Left lung (tissue), 10 donors: ENCODE data around the gene MST1R. TPM values are rescaled to one million over a fixed set of nuclear protein-coding genes. Genes with fewer than 3 reads are reported as not detected.

Source experiments
- ATAC-seq: fragments of 200-7000 bp; cut with Tn5 transposase; one replicate; pipeline ENCODE4 v1.9.1; 2020; ENCODE audit warnings: moderate library complexity
- DNase-seq, 4 donors: peaks; one replicate each; pipeline ENCODE4 v3.0.0-alpha.2; 2013 to 2020
- H3K27ac ChIP-seq, 2 donors: fragments of 200-600 bp; sonication (generic) in 1 of 2; one replicate each; pipeline versions ENCODE4 v1.5.0 to v1.8.0; 2020 to 2021
- H3K27me3 ChIP-seq, 2 donors: fragments of 200-600 bp; sonication (generic) in 1 of 2; one replicate each; pipeline versions ENCODE4 v1.5.0 to v1.8.0; 2020 to 2021
- H3K36me3 ChIP-seq, 2 donors: fragments of 200-600 bp; sonication (generic) in 1 of 2; one replicate each; pipeline versions ENCODE4 v1.5.0 to v1.8.0; 2020 to 2021
- H3K4me1 ChIP-seq, 2 donors: fragments of 200-600 bp; one replicate each; pipeline ENCODE4 v1.8.0; 2021
- H3K4me3 ChIP-seq, 2 donors: fragments of 200-600 bp; sonication (generic) in 1 of 2; one replicate each; pipeline versions ENCODE4 v1.5.0 to v1.8.0; 2020 to 2021; ENCODE audit warnings: mild to moderate bottlenecking in 1 of 2
- H3K9me3 ChIP-seq, 2 donors: fragments of 200-600 bp; sonication (generic) in 1 of 2; one replicate each; pipeline versions ENCODE4 v1.5.0 to v1.8.0; 2020 to 2021
- intact Hi-C, 2 donors: fragments of 100-400 bp; cut with DNase I; formaldehyde crosslinking; loops; one replicate each; pipeline versions ENCODE4 v1.11.2 to v1.14.2; 2022
- polyA plus RNA-seq, 6 donors: library from polyadenylated mRNA; unstranded; fragments of 120-200 nt; gene quantifications; one replicate each; pipeline ENCODE4 v1.2.1, GENCODE V29; 2013; ENCODE audit not compliant: insufficient read length in 6 of 6
- total RNA-seq, 2 donors: library from RNA; stranded (reverse); fragmentation: NEBNext Ultra II Directional; extraction: Animal tissue kit (Norgen Biotek cat#: 25700); gene quantifications; one replicate each; pipeline ENCODE4 v1.2.1, GENCODE V29; 2021
- TF ChIP-seq, protein P1 (sequence below), 2 donors: fragments of 200-600 bp; sonication (generic) in 1 of 2; IDR thresholded peaks; one replicate each; pipeline versions ENCODE4 v1.5.0 to v1.8.0; 2021; ENCODE audit warnings: antibody characterized with exemption in 2 of 2
- donor health status: DM: no; HTN: yes; CAD: no.
- donor health status: DM: no; HTN: no; CAD: no.

The MST1R gene
- total and polyA plus RNA-seq, 8 donors, result 6.0 to 54.7 (median 9.1) TPM

DNA sequence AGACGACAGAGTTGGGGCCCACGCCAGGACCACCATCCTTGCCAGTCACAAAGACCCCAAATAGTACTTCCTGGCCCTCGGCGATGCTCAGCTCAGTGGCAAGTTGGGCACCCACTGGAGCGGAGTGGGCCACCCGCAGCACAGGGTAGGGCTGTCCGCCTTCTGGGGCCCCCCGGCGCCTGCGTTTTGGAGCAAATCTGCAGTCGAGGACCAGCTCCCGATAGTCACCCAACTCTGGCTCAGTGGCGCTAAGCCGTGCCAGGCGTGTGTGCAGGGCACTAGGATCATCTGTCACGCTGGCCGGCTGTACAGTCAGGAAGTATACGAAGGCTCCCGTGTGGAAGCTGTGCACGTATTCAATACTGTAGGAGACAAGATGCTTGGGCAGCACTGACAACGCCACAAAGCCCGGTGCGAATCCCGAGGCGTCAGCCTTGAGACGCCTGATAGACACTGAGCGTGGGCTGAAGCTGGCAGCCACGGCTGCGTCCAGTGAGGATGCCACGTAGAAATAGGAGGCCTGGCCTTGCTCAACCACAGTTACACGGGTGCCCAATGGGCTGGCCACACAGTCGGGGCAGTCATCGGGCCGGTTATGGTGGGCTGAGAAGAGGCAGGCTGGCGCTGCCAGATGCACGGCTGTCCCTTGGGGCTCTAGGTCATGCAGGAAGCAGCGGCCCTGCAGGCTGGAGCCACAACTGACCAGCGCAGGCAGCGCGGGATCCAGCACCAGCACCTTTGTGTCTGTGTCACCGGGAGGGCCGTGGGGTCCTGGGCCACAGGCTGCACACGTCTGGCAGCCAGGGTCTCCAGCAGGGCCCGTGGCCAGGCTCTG lies 945 bp downstream of the MST1R start:
- ATAC-seq (no peak), DNase-seq (no peak)
- peaks cover 30 to 44% of the 10 kb centered on the region in 2 donors for H3K4me1 ChIP-seq
- H3K27me3 ChIP-seq, result no peaks in the 10 kb centered on the region
- no peaks in the 10 kb centered on the region for H3K9me3 ChIP-seq
- TF ChIP-seq, protein P1, sequence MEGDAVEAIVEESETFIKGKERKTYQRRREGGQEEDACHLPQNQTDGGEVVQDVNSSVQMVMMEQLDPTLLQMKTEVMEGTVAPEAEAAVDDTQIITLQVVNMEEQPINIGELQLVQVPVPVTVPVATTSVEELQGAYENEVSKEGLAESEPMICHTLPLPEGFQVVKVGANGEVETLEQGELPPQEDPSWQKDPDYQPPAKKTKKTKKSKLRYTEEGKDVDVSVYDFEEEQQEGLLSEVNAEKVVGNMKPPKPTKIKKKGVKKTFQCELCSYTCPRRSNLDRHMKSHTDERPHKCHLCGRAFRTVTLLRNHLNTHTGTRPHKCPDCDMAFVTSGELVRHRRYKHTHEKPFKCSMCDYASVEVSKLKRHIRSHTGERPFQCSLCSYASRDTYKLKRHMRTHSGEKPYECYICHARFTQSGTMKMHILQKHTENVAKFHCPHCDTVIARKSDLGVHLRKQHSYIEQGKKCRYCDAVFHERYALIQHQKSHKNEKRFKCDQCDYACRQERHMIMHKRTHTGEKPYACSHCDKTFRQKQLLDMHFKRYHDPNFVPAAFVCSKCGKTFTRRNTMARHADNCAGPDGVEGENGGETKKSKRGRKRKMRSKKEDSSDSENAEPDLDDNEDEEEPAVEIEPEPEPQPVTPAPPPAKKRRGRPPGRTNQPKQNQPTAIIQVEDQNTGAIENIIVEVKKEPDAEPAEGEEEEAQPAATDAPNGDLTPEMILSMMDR (IDR thresholded peaks at IDR 0.05), result no peak
- H3K27ac ChIP-seq, result peak overlapping the region; percentile 61 to 67
- intact Hi-C loops, result no loop called here
- H3K4me3 ChIP-seq, result peak overlapping the region; percentile 41 to 47
- peaks cover 0 to 4% of the 10 kb centered on the region in 2 donors for H3K36me3 ChIP-seq

GRCh38 chr3:49901366-49902339 lies 2.0 kb downstream of the MST1R start:
- ATAC-seq (no peak), DNase-seq (peak in 1 of 4 donors; percentile 50)
- intact Hi-C loops, result no loop called here
- H3K27ac ChIP-seq, result peak overlapping the region; percentile 73 to 77
- no peaks in the 10 kb centered on the region for H3K27me3 ChIP-seq
- H3K9me3 ChIP-seq, result no peaks in the 10 kb centered on the region
- peaks cover 0 to 13% of the 10 kb centered on the region in 2 donors for H3K36me3 ChIP-seq
- TF ChIP-seq, protein P1 (IDR thresholded peaks at IDR 0.05), result no peak
- peak overlapping the region in 1 of 2 donors; percentile 47 for H3K4me3 ChIP-seq
- peaks cover 26 to 42% of the 10 kb centered on the region in 2 donors for H3K4me1 ChIP-seq

- Histone ChIP-seq H3K27me3 (no peaks in the 10 kb centered on the region), H3K9me3 (no peaks in the 10 kb centered on the region), H3K4me1 (peaks cover 18 to 32% of the 10 kb centered on the region in 2 donors), H3K4me3 (peak overlapping the region in 1 of 2 donors; percentile 47), H3K27ac (peak overlapping the region; percentile 73 to 77), H3K36me3 (peaks cover 0 to 22% of the 10 kb centered on the region in 2 donors)
- ATAC-seq (peak; percentile 78), DNase-seq (peak in 2 of 4 donors; percentile 82 to 87)
- TF ChIP-seq, protein P1 (IDR thresholded peaks at IDR 0.05), result no peak
- intact Hi-C loops, result no loop called here
Observed at GRCh38 chr3:49900491-49901153, 3.1 kb downstream of the MST1R start.

DNA sequence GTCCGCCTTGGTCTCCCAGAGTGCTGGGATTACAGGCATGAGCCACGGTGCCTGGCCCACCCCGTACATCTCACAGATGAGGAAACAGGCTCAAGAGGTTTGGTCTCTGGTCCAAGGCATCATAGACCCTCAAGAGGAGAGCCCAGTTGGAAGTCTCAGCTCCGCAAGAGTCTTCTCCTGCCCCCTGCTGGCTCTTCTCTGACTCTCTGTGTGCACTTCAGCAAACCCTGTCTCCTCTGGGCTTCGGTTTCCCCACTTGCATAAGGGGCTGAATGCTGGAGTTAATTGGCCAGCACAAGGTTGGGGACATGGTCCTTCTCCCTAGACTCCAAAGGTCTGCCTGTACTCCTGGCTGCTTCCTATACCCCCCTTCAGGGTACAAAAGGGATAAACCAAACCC lies 3.9 kb downstream of the MST1R start:
- no peaks in the 10 kb centered on the region for H3K27me3 ChIP-seq
- peak in 1 of 4 donors; percentile 25 for DNase-seq
- no peak for ATAC-seq

More for the DNA sequence above, 3.9 kb downstream of the MST1R start:
- H3K4me3 ChIP-seq, result peak overlapping the region in 1 of 2 donors; percentile 2
- H3K27ac ChIP-seq, result peak overlapping the region; percentile 73 to 77
- peaks cover 18 to 24% of the 10 kb centered on the region in 2 donors for H3K4me1 ChIP-seq
- H3K9me3 ChIP-seq, result no peaks in the 10 kb centered on the region
- intact Hi-C loops, result no loop called here
- TF ChIP-seq, protein P1 (IDR thresholded peaks at IDR 0.05), result no peak
- peaks cover 0 to 30% of the 10 kb centered on the region in 2 donors for H3K36me3 ChIP-seq
